ENCODE measurements around the gene ISL1.

DNA sequence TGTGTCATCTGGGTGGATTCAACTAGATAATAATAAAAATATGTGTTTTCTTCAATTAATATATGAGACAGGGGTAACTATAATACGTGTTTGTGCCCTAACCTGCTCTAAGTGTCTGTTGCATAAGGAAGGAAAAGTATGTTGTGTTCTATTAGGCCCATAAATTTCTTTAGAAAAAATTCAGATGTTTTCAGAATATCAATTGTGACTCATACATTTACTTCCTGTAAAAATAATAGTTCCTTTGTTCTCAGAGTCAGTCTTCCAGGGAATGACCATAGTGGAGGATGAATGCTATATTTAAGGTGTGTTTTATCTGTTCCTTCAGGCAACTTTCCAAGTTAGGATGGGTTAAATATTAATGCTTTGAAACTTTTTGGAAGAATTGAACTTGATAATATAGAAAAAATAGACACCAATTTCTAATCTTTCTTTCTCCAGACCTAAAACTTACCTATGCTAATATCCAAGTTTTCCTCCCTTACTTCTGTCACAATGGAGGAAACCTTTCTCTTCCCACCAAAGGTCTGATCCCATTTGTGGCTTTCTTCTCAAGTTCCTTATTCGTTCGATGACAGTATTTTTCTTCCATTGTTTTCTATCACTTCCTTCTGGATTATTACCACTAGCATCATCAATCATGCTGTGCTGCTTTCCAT lies 49.9 kb downstream of the ISL1 start:
- no peak for TF ChIP-seq HDAC6 (IDR thresholded peaks at IDR 0.05; ENCODE audit: low read depth, low read length)
- no peak for TF ChIP-seq EP300 (IDR thresholded peaks at IDR 0.05; ENCODE audit: borderline replicate concordance in 1 of 2, low read depth in 2 of 2, low read length in 2 of 2)
- no peak for TF ChIP-seq CEBPB (IDR thresholded peaks at IDR 0.05; ENCODE audit: low read depth, low read length)
- TF ChIP-seq, protein P1, sequence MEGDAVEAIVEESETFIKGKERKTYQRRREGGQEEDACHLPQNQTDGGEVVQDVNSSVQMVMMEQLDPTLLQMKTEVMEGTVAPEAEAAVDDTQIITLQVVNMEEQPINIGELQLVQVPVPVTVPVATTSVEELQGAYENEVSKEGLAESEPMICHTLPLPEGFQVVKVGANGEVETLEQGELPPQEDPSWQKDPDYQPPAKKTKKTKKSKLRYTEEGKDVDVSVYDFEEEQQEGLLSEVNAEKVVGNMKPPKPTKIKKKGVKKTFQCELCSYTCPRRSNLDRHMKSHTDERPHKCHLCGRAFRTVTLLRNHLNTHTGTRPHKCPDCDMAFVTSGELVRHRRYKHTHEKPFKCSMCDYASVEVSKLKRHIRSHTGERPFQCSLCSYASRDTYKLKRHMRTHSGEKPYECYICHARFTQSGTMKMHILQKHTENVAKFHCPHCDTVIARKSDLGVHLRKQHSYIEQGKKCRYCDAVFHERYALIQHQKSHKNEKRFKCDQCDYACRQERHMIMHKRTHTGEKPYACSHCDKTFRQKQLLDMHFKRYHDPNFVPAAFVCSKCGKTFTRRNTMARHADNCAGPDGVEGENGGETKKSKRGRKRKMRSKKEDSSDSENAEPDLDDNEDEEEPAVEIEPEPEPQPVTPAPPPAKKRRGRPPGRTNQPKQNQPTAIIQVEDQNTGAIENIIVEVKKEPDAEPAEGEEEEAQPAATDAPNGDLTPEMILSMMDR (IDR thresholded peaks at IDR 0.05; ENCODE audit: control extremely low read depth in 1 of 3, insufficient read depth in 1 of 3, low read depth in 1 of 3, low read length in 3 of 3), result no peak
- TF ChIP-seq CREB1 (IDR thresholded peaks at IDR 0.05), result no peak
- no peak for TF ChIP-seq RBBP5 (IDR thresholded peaks at IDR 0.05; ENCODE audit: borderline replicate concordance, low read depth, low read length)

Data from H1 (cell line).